Type B pancreatic cell (in vitro differentiated cells): ENCODE measurements around the gene STON2. TPM values are rescaled to one million over a fixed set of nuclear protein-coding genes. Genes with fewer than 3 reads are reported as not detected.
"Not testable (repeated sequence)": the region's sequence is repeated elsewhere in the genome, so short reads cannot be mapped to it uniquely, and the experiment has no call there.

Experiments used
- DNase-seq: peaks from one replicate; pipeline ENCODE4 v3.0.0; 2021; ENCODE audit warnings: mixed read lengths; ENCODE audit not compliant: unreplicated experiment; ENCODE audit errors: extremely low spot score
- H3K27ac Mint-ChIP-seq: 2 replicates; pipeline ENCODE4 v1.8.0; 2021; ENCODE audit warnings: mild to moderate bottlenecking, mixed read lengths
- H3K27me3 Mint-ChIP-seq: 2 replicates; pipeline ENCODE4 v1.8.0; 2021; ENCODE audit warnings: mixed read lengths
- H3K36me3 Mint-ChIP-seq: 2 replicates; pipeline ENCODE4 v1.8.0; 2021; ENCODE audit warnings: mixed read lengths
- H3K4me1 Mint-ChIP-seq: one replicate; pipeline ENCODE4 v1.8.0; 2021; ENCODE audit warnings: mixed read lengths; ENCODE audit not compliant: unreplicated experiment
- H3K4me3 Mint-ChIP-seq: 2 replicates; pipeline ENCODE4 v1.8.0; 2021; ENCODE audit warnings: mild to moderate bottlenecking, mixed read lengths
- H3K9me3 Mint-ChIP-seq: 2 replicates; pipeline ENCODE4 v1.8.0; 2021; ENCODE audit warnings: mixed read lengths
- total RNA-seq: library from RNA; stranded (reverse); gene quantifications from 2 replicates; pipeline ENCODE4 v1.2.1, GENCODE V29; 2021; ENCODE audit warnings: low replicate concordance
- TF ChIP-seq, protein P1 (sequence below): fragments of 200-600 bp; sonication (generic); conservative IDR thresholded peaks from 2 replicates; pipeline ENCODE4 v1.5.0; 2021; ENCODE audit warnings: antibody characterized with exemption, mild to moderate bottlenecking

STON2 gene
- total RNA-seq, 1 donor from 2014 or later = 40.4 TPM

DNA sequence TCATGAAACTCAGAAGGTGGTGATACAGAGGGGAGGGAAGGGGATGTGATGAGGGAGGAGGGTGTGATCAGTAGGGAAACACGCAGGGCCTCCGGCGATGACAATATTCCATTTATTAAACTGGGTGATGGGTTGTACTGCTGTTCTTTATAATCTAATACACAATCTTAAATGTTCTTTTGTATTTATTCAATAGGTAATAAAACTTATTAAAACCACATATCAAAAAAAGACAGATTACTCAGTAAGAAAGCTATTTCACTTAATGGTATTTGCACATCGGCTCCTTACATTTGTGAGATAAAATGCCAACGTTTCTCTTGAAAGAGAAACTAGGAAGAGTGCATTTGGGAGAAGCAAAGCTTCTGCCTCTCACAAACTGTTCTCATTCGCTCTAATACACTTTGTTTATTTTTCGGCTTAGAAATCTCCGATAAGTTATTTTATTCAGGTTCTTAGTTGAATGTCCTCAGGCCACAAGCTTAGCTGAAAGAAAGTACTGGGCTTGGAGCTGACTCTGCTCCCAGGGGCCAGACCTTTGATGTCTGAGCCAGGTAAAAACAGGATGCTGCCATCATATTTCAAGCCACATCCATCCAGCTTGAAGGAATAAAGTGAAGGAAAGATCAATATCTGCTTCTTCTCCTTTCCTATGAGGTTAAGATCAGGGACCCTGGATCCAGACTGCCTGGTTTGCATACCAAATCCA, 17.5 kb downstream of the STON2 start:
- H3K27me3 Mint-ChIP-seq = no peaks in the 10 kb centered on the region
- H3K36me3 Mint-ChIP-seq = peaks cover 14% of the 10 kb centered on the region
- TF ChIP-seq, protein P1, sequence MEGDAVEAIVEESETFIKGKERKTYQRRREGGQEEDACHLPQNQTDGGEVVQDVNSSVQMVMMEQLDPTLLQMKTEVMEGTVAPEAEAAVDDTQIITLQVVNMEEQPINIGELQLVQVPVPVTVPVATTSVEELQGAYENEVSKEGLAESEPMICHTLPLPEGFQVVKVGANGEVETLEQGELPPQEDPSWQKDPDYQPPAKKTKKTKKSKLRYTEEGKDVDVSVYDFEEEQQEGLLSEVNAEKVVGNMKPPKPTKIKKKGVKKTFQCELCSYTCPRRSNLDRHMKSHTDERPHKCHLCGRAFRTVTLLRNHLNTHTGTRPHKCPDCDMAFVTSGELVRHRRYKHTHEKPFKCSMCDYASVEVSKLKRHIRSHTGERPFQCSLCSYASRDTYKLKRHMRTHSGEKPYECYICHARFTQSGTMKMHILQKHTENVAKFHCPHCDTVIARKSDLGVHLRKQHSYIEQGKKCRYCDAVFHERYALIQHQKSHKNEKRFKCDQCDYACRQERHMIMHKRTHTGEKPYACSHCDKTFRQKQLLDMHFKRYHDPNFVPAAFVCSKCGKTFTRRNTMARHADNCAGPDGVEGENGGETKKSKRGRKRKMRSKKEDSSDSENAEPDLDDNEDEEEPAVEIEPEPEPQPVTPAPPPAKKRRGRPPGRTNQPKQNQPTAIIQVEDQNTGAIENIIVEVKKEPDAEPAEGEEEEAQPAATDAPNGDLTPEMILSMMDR = no peak
- H3K4me3 Mint-ChIP-seq = no peak overlapping the region
- H3K9me3 Mint-ChIP-seq = peaks cover 4% of the 10 kb centered on the region
- peak overlapping the region; percentile 2 for H3K27ac Mint-ChIP-seq
- H3K4me1 Mint-ChIP-seq = peaks cover 11% of the 10 kb centered on the region
- no peak for DNase-seq

DNA sequence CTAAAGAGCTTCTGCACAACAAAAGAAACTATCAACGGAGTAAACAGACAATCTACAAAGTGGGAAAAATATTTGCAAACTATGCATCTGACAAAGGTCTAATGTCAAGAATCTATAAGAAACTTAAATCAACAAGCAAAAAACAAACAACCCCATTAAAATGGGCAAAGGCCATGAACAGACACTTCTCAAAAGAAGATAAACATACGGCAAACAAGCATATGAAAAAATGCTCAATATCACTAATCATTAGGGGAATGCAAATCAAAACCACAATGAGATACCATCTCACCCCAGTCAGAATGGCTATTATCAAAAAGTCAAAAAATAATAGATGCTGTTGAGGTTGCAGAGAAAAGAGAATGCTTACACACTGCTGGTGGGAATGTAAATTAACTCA, 20.1 kb downstream of the STON2 start:
- H3K27me3 Mint-ChIP-seq, H3K4me3 Mint-ChIP-seq, H3K9me3 Mint-ChIP-seq, H3K36me3 Mint-ChIP-seq, H3K27ac Mint-ChIP-seq, DNase-seq, H3K4me1 Mint-ChIP-seq: not testable (repeated sequence)

DNA sequence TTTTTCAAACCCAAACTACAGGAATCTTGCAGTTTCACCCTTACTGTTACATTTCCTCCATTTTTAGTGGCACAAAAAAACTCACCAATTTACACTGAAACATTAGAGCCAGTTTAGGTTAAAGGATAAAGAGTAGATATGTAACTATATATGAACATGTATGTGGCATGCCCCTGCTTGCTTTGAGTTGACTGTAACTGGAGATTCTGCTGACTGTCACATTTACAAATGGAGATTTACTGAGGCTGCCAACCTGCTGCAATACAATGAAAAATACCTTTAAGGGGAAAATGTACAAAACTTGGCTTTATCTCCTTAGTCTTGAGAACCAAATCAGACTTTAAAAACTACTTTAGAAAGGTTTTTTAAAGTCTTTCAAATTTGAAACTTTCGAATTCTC, 28.3 kb downstream of the STON2 start:
- H3K27ac Mint-ChIP-seq = peak overlapping the region; percentile 53

DNA sequence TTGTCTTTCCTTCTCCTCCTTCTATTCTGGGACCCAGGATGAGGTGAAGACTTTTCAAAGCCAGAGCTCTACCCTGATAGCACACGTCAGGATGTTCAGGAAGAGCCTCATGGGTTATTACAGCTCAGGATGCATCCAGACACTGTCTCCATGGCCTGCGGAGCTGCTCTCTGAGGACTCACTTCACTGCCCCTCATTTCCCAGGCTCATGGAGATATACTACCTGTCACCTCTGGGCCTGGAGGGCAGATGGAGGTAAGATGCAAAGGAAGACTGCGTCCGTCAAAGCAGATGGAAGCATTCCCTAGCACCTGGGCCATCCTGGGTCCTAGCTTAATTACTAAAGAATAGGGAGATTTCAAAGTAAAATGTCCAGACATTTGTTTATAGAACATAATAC, 32.6 kb downstream of the STON2 start:
- H3K27me3 Mint-ChIP-seq = no peaks in the 10 kb centered on the region
- H3K4me3 Mint-ChIP-seq = no peak overlapping the region
- peaks cover 6% of the 10 kb centered on the region for H3K36me3 Mint-ChIP-seq
- no peak for DNase-seq
- TF ChIP-seq, protein P1 = no peak
- H3K4me1 Mint-ChIP-seq = peaks cover 8% of the 10 kb centered on the region
- no peaks in the 10 kb centered on the region for H3K9me3 Mint-ChIP-seq
- no peak overlapping the region for H3K27ac Mint-ChIP-seq

More for the DNA sequence above, 28.3 kb downstream of the STON2 start:
- Mint-ChIP-seq H3K9me3 (no peaks in the 10 kb centered on the region), H3K27me3 (no peaks in the 10 kb centered on the region), H3K4me1 (no peaks in the 10 kb centered on the region), H3K36me3 (peaks cover 6% of the 10 kb centered on the region), H3K4me3 (no peak overlapping the region)
- TF ChIP-seq, protein P1 = no peak
- no peak for DNase-seq

DNA sequence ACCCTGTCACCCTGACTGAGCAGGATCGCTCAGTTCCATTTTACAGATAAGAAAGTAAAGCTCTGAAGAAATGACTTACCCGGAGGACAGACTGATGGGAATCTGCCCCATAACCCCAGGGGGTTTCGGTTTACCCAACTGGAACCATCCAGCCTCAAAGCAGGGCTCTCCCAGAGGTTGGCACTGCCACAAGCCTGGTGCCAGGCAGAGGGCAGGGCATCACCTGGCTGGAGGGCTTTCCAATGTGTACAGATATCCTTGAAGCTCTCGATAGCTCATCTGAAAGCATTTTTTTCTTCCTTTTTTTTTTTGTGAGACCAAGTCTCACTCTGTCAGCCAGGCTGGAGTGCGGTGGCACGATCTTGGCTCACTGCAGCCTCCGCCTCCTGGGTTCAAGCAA, 33.2 kb downstream of the STON2 start:
- TF ChIP-seq, protein P1 = no peak
- Mint-ChIP-seq H3K4me3 (no peak overlapping the region), H3K27me3 (no peaks in the 10 kb centered on the region), H3K36me3 (peaks cover 6% of the 10 kb centered on the region), H3K9me3 (no peaks in the 10 kb centered on the region), H3K4me1 (peaks cover 8% of the 10 kb centered on the region), H3K27ac (no peak overlapping the region)
- DNase-seq = no peak

DNA sequence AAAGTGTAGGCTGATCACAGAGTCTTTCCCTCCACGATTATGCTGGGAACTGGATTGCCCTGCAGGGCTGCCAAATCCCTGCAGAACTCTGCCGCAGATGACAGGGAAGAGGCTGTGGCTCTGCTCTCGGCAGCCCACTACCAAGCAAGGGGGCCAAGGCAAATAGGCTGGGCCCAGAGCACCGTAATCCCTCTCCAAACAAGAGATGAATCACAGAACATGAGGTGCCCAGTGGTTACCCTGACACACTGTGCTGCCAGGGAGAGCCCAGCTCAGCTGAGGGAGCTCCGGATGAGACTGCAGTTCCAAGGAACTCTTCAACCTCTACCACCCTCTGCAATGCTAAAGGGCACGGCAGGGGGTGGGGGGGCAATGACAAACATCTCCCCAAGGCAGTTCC, 33.9 kb downstream of the STON2 start:
- Mint-ChIP-seq H3K4me3 (no peak overlapping the region), H3K9me3 (no peaks in the 10 kb centered on the region), H3K4me1 (peaks cover 8% of the 10 kb centered on the region), H3K36me3 (peaks cover 6% of the 10 kb centered on the region), H3K27ac (no peak overlapping the region), H3K27me3 (no peaks in the 10 kb centered on the region)
- no peak for DNase-seq
- TF ChIP-seq, protein P1 = no peak
